ENCODE results near the gene SLC29A2. TPM values are rescaled to one million over a fixed set of nuclear protein-coding genes. Genes with fewer than 3 reads are reported as not detected.

Gene SLC29A2
- total and polyA plus RNA-seq, 12 donors, result 0.48 to 4.7 (median 1.3) TPM; not detected in 1

GRCh38 chr11:66347425-66348276 is 23.9 kb downstream of the SLC29A2 start, which contains the start of gene B4GAT1:
TSS of gene B4GAT1 (minus strand) at chr11:66347629. CDS start at chr11:66347545, 84 bp downstream.
- peak; percentile 80 to 97 (median 90) for DNase-seq
- Histone ChIP-seq H3K27me3 (no peaks in the 10 kb centered on the region), H3K9me3 (replicated peaks in 1 of 3) (no peaks in the 10 kb centered on the region), H3K4me3 (peak within 1 kb of the TSS; percentile 34 to 95 (median 64)), H3K36me3 (replicated peaks in 1 of 2) (no peaks in the 10 kb centered on the region), H3K4me1 (replicated peaks in 1 of 2) (peaks cover 28 to 32% of the 10 kb centered on the region in 2 donors), H3K27ac (peak within 1 kb of the TSS; percentile 63 to 93 (median 78))
- 0 to 1% (median 1%) methylated on average over 17 to 93 of the region's 101 CpGs for WGBS, 4 donors
- intact Hi-C loops (cut with DNase I), result no loop called here
- TF ChIP-seq POLR2A (IDR thresholded peaks at IDR 0.05) (peak; percentile 30 to 55), CTCF (IDR thresholded peaks at IDR 0.05) (no peak)

GRCh38 chr11:66346476-66347424 is 24.8 kb downstream of the SLC29A2 start:
- Histone ChIP-seq H3K4me3 (peak overlapping the region; percentile 34 to 95 (median 60)), H3K27me3 (no peaks in the 10 kb centered on the region), H3K27ac (peak overlapping the region; percentile 63 to 93 (median 78)), H3K36me3 (replicated peaks in 1 of 2) (peaks cover 0 to 6% of the 10 kb centered on the region in 2 donors), H3K4me1 (replicated peaks in 1 of 2) (peaks cover 28 to 32% of the 10 kb centered on the region in 2 donors), H3K9me3 (replicated peaks in 1 of 3) (no peaks in the 10 kb centered on the region)
- 29 to 52% (median 40%) methylated on average over 8 to 68 of the region's 68 CpGs for WGBS, 4 donors
- peak in 1 of 7 donors; percentile 38 for DNase-seq
- intact Hi-C loops (cut with DNase I), result no loop called here
- TF ChIP-seq CTCF (IDR thresholded peaks at IDR 0.05), result no peak
- no peak for TF ChIP-seq POLR2A (IDR thresholded peaks at IDR 0.05)

DNA sequence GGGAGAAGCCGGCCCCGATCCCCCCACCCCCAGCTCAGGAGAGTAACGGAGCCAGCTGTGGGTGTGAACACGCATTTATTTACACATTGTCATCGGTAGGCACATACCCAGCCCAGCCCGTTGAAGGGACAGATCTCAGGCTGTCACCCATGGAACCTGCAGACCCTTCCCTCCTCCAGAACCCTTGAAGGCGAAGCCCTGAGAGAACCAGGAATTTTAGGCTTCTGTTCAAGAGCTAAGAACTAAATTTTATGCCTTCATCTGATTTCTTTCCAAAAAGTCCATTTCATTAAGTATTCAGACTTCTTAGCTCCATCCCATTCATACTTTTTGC is 26.3 kb downstream of the SLC29A2 start:
- WGBS, 4 donors, result 4 to 20% (median 11%) methylated on average over 1 to 7 of the region's 7 CpGs
- Histone ChIP-seq H3K27me3 (no peaks in the 10 kb centered on the region), H3K27ac (peak overlapping the region in 4 of 5 donors; percentile 38 to 86 (median 69)), H3K36me3 (replicated peaks in 1 of 2) (peaks cover 0 to 21% of the 10 kb centered on the region in 2 donors), H3K4me1 (replicated peaks in 1 of 2) (peaks cover 28 to 32% of the 10 kb centered on the region in 2 donors), H3K4me3 (peak overlapping the region in 2 of 4 donors; percentile 55 to 74), H3K9me3 (replicated peaks in 1 of 3) (no peaks in the 10 kb centered on the region)
- TF ChIP-seq CTCF (IDR thresholded peaks at IDR 0.05), result no peak
- TF ChIP-seq POLR2A (IDR thresholded peaks at IDR 0.05), result no peak
- no peak for DNase-seq
- intact Hi-C loops (cut with DNase I), result no loop called here
